Left lung (tissue), 10 donors: ENCODE results near the gene RNF38. TPM values are rescaled to one million over a fixed set of nuclear protein-coding genes. Genes with fewer than 3 reads are reported as not detected.
"Not testable (repeated sequence)": the region's sequence is repeated elsewhere in the genome, so short reads cannot be mapped to it uniquely, and the experiment has no call there.

Experiments used
- ATAC-seq: fragments of 200-7000 bp; cut with Tn5 transposase; one replicate; pipeline ENCODE4 v1.9.1; 2020; ENCODE audit warnings: moderate library complexity
- DNase-seq, 4 donors: peaks; one replicate each; pipeline ENCODE4 v3.0.0-alpha.2; 2013 to 2020
- H3K27ac ChIP-seq, 2 donors: fragments of 200-600 bp; sonication (generic) in 1 of 2; one replicate each; pipeline versions ENCODE4 v1.5.0 to v1.8.0; 2020 to 2021
- H3K27me3 ChIP-seq, 2 donors: fragments of 200-600 bp; sonication (generic) in 1 of 2; one replicate each; pipeline versions ENCODE4 v1.5.0 to v1.8.0; 2020 to 2021
- H3K36me3 ChIP-seq, 2 donors: fragments of 200-600 bp; sonication (generic) in 1 of 2; one replicate each; pipeline versions ENCODE4 v1.5.0 to v1.8.0; 2020 to 2021
- H3K4me1 ChIP-seq, 2 donors: fragments of 200-600 bp; one replicate each; pipeline ENCODE4 v1.8.0; 2021
- H3K4me3 ChIP-seq, 2 donors: fragments of 200-600 bp; sonication (generic) in 1 of 2; one replicate each; pipeline versions ENCODE4 v1.5.0 to v1.8.0; 2020 to 2021; ENCODE audit warnings: mild to moderate bottlenecking in 1 of 2
- H3K9me3 ChIP-seq, 2 donors: fragments of 200-600 bp; sonication (generic) in 1 of 2; one replicate each; pipeline versions ENCODE4 v1.5.0 to v1.8.0; 2020 to 2021
- intact Hi-C, 2 donors: fragments of 100-400 bp; cut with DNase I; formaldehyde crosslinking; loops; one replicate each; pipeline versions ENCODE4 v1.11.2 to v1.14.2; 2022
- polyA plus RNA-seq, 6 donors: library from polyadenylated mRNA; unstranded; fragments of 120-200 nt; gene quantifications; one replicate each; pipeline ENCODE4 v1.2.1, GENCODE V29; 2013; ENCODE audit not compliant: insufficient read length in 6 of 6
- total RNA-seq, 2 donors: library from RNA; stranded (reverse); fragmentation: NEBNext Ultra II Directional; extraction: Animal tissue kit (Norgen Biotek cat#: 25700); gene quantifications; one replicate each; pipeline ENCODE4 v1.2.1, GENCODE V29; 2021
- TF ChIP-seq, protein P1 (sequence below), 2 donors: fragments of 200-600 bp; sonication (generic) in 1 of 2; IDR thresholded peaks; one replicate each; pipeline versions ENCODE4 v1.5.0 to v1.8.0; 2021; ENCODE audit warnings: antibody characterized with exemption in 2 of 2
- donor health status: DM: no; HTN: yes; CAD: no.
- donor health status: DM: no; HTN: no; CAD: no.

RNF38 gene
- total and polyA plus RNA-seq, 8 donors = 35.5 to 47.2 (median 41.0) TPM

DNA sequence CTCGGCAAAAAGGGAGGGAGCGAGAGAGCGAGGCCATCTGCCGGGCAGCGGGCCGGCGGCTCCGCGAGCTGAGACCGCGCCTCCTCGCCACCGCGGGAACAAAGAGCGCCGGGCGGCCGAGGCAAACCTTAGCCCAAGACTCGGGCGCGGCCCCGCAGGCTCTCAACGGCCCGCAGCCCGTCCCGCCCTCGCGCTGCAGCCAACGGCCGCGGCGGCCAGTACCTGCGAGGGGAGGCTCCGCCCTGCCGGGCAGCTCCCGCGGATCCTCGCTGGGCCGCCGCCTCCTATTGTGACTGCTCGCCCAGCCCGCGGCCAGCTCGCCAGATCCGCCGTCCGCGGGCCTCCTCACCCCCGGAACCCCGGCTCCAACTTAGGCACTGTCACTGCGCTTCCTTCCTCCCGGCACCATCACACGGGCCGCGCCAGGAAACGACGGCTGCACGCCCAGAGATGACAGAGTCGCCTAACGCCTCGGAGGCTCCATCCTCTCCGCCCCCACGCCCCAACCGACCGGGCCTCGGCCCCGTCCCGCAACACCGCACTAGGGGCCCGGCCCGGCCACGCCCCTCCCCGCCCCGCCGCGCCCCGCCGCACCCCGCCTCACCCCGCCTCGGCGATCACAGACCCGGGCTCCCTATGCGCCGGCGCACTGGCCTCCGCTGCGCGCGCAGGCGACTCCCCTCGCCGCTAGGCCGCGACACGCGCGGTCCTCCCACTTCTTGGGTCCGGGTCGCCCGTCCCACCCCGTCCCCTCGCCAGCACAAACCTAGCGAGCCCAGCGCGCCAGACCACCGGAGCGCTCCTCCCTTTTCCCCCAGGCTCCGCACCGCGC, 479 bp upstream of the RNF38 start:
- peak overlapping the region; percentile 93 to 97 for H3K27ac ChIP-seq
- H3K27me3 ChIP-seq = no peaks in the 10 kb centered on the region
- no peaks in the 10 kb centered on the region for H3K36me3 ChIP-seq
- H3K4me3 ChIP-seq = peak overlapping the region; percentile 78 to 94
- TF ChIP-seq, protein P1, sequence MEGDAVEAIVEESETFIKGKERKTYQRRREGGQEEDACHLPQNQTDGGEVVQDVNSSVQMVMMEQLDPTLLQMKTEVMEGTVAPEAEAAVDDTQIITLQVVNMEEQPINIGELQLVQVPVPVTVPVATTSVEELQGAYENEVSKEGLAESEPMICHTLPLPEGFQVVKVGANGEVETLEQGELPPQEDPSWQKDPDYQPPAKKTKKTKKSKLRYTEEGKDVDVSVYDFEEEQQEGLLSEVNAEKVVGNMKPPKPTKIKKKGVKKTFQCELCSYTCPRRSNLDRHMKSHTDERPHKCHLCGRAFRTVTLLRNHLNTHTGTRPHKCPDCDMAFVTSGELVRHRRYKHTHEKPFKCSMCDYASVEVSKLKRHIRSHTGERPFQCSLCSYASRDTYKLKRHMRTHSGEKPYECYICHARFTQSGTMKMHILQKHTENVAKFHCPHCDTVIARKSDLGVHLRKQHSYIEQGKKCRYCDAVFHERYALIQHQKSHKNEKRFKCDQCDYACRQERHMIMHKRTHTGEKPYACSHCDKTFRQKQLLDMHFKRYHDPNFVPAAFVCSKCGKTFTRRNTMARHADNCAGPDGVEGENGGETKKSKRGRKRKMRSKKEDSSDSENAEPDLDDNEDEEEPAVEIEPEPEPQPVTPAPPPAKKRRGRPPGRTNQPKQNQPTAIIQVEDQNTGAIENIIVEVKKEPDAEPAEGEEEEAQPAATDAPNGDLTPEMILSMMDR (IDR thresholded peaks at IDR 0.05) = no peak
- ATAC-seq (peak; percentile 93), DNase-seq (peak; percentile 88 to 96 (median 92))
- H3K9me3 ChIP-seq = no peaks in the 10 kb centered on the region
- intact Hi-C loops = no loop called here
- peaks cover 19 to 42% of the 10 kb centered on the region in 2 donors for H3K4me1 ChIP-seq

DNA sequence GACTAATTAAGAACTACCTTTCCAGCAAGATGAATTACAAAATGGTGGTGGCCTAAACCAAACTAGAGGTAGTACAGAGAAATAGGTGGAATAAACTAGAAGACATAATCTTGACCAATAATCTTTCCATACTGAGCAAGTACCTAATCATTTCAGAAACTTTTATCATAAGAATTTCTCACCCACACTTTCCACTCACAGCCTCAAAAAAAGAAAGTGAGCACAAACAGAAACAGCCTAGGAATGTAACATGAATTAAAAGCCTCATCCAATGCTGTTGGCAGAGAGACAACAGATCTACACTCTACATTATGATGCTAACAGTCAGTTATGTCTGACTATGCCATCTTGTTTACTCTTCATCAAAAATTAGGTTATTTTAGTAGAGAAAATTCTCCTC, 1.3 kb downstream of the RNF38 start:
- Histone ChIP-seq H3K27ac (peak overlapping the region in 1 of 2 donors; percentile 97), H3K4me1 (peaks cover 19 to 44% of the 10 kb centered on the region in 2 donors), H3K9me3 (no peaks in the 10 kb centered on the region), H3K4me3 (peak overlapping the region in 1 of 2 donors; percentile 94), H3K27me3 (no peaks in the 10 kb centered on the region), H3K36me3 (no peaks in the 10 kb centered on the region)
- ATAC-seq (no peak), DNase-seq (no peak)
- intact Hi-C loops = no loop called here
- TF ChIP-seq, protein P1 (IDR thresholded peaks at IDR 0.05) = no peak

DNA sequence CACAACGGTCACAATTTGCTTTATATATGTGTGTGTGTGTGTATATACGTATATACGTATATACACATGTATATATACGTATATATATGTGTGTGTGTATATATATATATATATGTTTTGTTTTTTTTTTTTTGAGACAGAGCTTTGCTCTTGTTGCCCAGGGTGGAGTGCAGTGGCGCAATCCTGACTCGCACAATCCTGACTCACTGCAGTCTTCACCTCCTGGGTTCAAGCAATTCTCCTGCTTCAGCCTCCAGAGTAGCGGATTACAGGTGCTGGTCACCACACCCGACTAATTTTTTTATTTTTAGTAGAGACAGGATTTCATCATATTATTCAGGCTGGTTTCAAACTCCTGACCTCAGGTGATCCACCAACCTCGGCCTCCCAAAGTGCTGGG, 3.1 kb downstream of the RNF38 start:
- H3K4me1 ChIP-seq = peaks cover 19 to 52% of the 10 kb centered on the region in 2 donors
- DNase-seq (no peak), ATAC-seq (no peak)
- TF ChIP-seq, protein P1 (IDR thresholded peaks at IDR 0.05) = no peak
- no peaks in the 10 kb centered on the region for H3K36me3 ChIP-seq
- intact Hi-C loops = no loop called here
- H3K27ac ChIP-seq = no peak overlapping the region
- no peaks in the 10 kb centered on the region for H3K27me3 ChIP-seq
- H3K9me3 ChIP-seq = no peaks in the 10 kb centered on the region
- H3K4me3 ChIP-seq = no peak overlapping the region

DNA sequence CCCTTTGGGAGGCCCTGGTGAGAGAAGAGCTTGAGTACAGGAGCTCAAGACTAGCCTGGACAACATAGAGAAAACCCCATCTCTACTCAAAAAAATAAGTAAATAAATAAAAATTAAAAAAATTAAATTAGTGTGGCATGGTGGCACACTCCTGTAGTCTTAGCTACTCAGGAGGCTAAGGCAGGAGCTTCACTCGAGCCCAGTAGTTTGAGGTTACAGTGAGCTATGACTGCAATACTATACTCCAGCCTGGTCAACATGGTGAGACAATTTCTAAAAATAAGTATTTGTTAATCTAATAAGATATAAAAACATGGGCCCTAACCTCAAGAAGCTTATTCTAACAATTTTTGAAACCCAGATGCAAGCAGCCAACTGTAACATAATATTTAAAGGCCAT, 7.6 kb downstream of the RNF38 start:
- Histone ChIP-seq H3K36me3 (no peaks in the 10 kb centered on the region), H3K4me3 (no peak overlapping the region), H3K27me3 (no peaks in the 10 kb centered on the region), H3K9me3 (no peaks in the 10 kb centered on the region), H3K27ac (peak overlapping the region in 1 of 2 donors; percentile 1), H3K4me1 (peaks cover 5 to 63% of the 10 kb centered on the region in 2 donors)
- TF ChIP-seq, protein P1 (IDR thresholded peaks at IDR 0.05) = no peak
- intact Hi-C loops = no loop called here
- ATAC-seq = no peak
- DNase-seq = no peak

DNA sequence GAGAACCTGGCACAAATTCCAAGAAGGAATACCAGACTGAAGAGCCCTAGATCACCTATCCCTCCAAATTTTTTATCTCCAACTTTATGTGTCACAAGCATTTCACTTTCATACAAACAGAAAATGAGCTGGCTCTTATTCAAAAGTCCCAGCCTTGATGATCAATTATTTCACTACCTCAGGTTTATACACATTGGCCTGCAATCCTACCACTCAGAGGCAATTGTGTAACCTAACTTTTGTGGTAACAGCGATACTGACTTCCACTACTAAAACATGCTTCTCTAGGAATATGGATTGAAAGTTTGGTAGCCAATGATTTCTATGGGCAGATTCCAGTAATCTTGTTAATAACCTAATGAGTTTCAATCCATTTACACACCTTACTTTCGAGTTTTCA, 10.5 kb downstream of the RNF38 start:
- TF ChIP-seq, protein P1 (IDR thresholded peaks at IDR 0.05) = no peak
- H3K9me3 ChIP-seq = no peaks in the 10 kb centered on the region
- no peak overlapping the region for H3K27ac ChIP-seq
- ATAC-seq (no peak), DNase-seq (no peak)
- H3K4me3 ChIP-seq = no peak overlapping the region
- peaks cover 5 to 57% of the 10 kb centered on the region in 2 donors for H3K4me1 ChIP-seq
- H3K27me3 ChIP-seq = no peaks in the 10 kb centered on the region
- no peaks in the 10 kb centered on the region for H3K36me3 ChIP-seq
- intact Hi-C loops = no loop called here

DNA sequence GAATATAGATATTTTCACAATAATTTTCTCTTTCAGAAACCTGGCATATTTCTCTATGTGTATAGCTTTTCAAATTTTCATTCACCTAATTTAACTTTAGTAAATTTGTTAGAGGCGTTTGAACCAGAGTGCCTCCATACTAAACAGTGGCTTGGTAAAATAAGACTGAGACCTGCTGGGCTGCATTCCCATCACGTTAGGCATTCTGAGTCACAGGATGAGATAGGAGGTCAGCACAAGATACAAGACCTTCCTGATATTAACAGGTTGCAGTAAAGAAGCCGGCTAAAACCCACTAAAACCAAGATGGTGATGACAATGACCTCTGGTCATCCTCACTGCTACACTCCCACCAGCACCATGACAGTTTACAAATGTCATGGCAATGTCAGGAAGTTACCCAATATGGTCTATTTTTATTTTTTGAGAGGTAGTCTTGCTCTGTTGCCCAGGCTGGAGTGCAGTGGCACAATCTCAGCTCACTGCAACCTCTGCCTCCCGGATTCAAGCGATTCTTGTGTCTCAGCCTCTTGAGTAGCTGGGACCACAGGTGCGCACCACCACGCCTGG, 13.6 kb downstream of the RNF38 start:
- H3K27me3 ChIP-seq, H3K27ac ChIP-seq, H3K36me3 ChIP-seq, H3K4me3 ChIP-seq, intact Hi-C loops, DNase-seq, H3K9me3 ChIP-seq, ATAC-seq: not testable (repeated sequence)
- H3K4me1 ChIP-seq = peaks cover 16 to 73% of the 10 kb centered on the region in 2 donors
